Skin epidermis (tissue), 12 donors: ENCODE results near the gene WHAMM.

ENCODE experiments used
- H3K27ac ChIP-seq, 21 experiments: fragments of 200-600 bp; sonication (generic) in 11 of 21; one replicate each; pipeline ENCODE4 v1.5.0; 2020; ENCODE audit warnings: mild to moderate bottlenecking in 3 of 21, inconsistent platforms in 2 of 21, moderate library complexity in 2 of 21
- H3K4me3 ChIP-seq, 7 experiments: fragments of 200-600 bp; sonication (generic) in 2 of 7; one replicate each; pipeline ENCODE4 v1.5.0; 2020; ENCODE audit warnings: inconsistent platforms in 2 of 7, mild to moderate bottlenecking in 2 of 7, moderate library complexity in 1 of 7

The WHAMM gene

DNA sequence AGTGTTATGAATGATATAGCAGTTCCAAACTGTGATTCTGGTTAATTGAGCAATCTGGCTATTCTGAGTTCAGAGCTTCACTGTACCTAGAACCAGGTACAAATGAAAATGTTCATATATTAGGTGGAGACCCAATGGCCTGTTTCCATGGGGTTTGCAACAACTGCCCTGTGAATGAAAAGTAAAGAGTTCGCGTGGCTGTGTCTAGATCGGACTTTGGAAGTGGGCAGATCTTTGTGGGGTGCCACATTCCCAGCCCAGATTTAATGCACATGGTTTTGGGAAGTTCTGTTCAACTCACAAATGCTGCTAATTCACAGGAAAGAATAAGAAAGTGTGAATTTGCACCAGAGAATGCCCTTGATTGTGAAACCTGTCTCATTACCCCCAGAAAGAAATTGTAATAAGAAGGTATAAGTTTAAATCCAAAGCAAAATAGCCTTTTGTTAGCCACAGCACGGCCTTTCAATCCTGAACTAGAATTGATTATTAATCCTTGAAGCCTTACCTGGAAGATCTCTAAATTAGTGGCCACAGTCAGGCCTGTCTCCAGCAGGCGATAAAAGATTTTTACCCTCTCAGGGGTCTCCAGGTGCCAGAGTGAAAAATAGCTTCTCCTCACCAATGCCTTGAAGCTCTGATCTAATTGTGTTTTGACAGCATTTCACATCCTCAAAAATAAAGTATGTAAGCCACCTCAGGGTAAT is 22.6 kb downstream of the WHAMM start:
- H3K4me3 ChIP-seq: no peak overlapping the region

GRCh38 chr15:82832601-82833361 is 23.4 kb downstream of the WHAMM start:
- H3K4me3 ChIP-seq: no peak overlapping the region
- H3K27ac ChIP-seq: peak overlapping the region in 11 of 21 experiments; percentile 5 to 44 (median 21)

More for the DNA sequence above, 22.6 kb downstream of the WHAMM start:
- peak overlapping the region in 5 of 21 experiments; percentile 9 to 44 (median 20) for H3K27ac ChIP-seq

DNA sequence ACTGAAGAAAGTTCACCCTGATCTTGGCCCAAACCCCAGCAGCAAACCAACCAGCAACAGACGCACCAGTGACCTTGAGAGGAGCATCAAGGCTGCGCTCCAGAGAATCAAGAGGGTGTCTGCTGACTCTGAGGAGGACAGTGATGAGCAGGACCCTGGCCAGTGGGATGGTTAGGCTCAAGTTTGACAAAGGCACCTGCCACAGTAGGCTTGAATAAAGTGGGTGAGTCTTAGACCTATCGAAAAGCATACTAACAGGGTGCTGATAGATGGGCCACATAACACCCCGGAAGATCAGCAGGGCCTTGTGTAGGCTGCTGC is 23.9 kb downstream of the WHAMM start:
- Histone ChIP-seq H3K27ac (peak overlapping the region in 5 of 21 experiments; percentile 9 to 44 (median 37)), H3K4me3 (no peak overlapping the region)

DNA sequence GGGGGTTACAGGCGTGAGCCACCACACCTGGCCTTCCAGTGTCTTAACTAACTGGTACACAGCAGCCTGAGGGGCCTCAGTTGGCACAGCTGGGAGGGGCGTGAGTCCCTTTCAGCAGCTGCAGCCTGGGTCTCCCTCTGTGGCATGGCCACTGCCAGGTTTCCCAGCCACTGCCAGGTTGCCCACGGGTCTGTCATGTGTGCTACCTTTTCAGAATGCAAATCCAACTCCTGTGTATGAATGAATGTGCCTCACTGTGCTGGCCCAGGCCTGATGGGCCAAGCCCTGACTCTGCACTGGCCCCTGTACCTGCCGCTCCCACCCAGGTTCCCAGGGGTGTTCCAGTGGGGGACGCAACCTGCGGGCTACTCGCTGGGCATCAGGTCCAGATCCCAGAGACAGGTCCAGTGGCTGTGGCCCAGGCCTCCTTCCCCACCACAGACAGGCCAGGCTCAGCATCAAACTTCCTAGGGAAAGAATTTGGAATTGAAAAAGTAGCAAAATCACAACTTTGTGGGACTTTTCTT is 26.0 kb downstream of the WHAMM start:
- no peak overlapping the region for H3K4me3 ChIP-seq
- no peak overlapping the region for H3K27ac ChIP-seq

- no peak overlapping the region for H3K27ac ChIP-seq
- H3K4me3 ChIP-seq: no peak overlapping the region
These were observed 28.8 kb downstream of the WHAMM start for GRCh38 chr15:82838096-82838735.

GRCh38 chr15:82839136-82839535 is 29.7 kb downstream of the WHAMM start:
- Histone ChIP-seq H3K27ac (no peak overlapping the region), H3K4me3 (no peak overlapping the region)

GRCh38 chr15:82840166-82840565 is 30.7 kb downstream of the WHAMM start:
- H3K4me3 ChIP-seq: no peak overlapping the region

GRCh38 chr15:82843566-82843965 is 34.1 kb downstream of the WHAMM start:
- H3K27ac ChIP-seq: no peak overlapping the region
- H3K4me3 ChIP-seq: no peak overlapping the region

More at GRCh38 chr15:82840166-82840565, 30.7 kb downstream of the WHAMM start:
- no peak overlapping the region for H3K27ac ChIP-seq

- H3K4me3 ChIP-seq: no peak overlapping the region
- H3K27ac ChIP-seq: no peak overlapping the region
These were observed 36.3 kb downstream of the WHAMM start for GRCh38 chr15:82845686-82846085.

GRCh38 chr15:82846621-82847020 is 37.2 kb downstream of the WHAMM start:
- Histone ChIP-seq H3K27ac (peak overlapping the region in 1 of 21 experiments; percentile 23), H3K4me3 (no peak overlapping the region)

GRCh38 chr15:82847703-82848102 is 38.3 kb downstream of the WHAMM start:
- Histone ChIP-seq H3K4me3 (no peak overlapping the region), H3K27ac (no peak overlapping the region)

DNA sequence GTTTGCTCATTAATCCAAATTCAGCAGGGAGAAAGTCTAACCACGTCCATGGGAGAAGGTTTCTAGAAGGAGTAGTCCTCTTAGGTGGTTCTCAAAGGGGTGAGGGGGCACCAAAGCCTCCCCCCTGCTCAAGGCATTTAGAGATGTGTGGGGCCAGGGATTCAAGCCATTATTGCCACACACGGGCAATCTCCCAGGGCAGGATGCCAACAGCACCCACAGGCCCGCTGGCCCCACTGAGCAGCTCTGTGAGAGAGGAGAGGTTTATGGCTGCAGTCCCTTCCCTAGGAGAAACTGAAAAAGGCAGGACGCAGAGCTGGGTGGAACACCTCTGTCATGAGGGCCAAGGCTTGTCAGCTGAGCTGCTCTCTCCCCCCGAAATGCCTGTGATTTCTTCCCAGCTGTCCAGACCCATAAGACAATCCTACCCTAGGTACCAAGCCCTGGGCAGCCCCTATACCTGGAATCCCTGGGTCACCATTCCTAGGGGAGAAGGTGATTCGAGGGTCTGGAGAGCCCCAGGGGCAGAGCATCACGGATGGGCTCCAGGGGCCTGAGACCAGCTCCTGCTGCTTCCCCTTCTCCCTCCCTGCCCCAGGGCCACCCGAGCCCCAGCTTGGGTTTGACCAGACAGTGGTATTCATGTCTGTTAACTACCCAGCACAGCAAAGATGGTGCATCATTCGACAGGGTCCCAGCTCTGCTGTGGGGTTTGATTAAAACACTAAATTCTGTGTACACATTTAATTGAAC is 39.0 kb downstream of the WHAMM start:
- H3K27ac ChIP-seq: no peak overlapping the region

DNA sequence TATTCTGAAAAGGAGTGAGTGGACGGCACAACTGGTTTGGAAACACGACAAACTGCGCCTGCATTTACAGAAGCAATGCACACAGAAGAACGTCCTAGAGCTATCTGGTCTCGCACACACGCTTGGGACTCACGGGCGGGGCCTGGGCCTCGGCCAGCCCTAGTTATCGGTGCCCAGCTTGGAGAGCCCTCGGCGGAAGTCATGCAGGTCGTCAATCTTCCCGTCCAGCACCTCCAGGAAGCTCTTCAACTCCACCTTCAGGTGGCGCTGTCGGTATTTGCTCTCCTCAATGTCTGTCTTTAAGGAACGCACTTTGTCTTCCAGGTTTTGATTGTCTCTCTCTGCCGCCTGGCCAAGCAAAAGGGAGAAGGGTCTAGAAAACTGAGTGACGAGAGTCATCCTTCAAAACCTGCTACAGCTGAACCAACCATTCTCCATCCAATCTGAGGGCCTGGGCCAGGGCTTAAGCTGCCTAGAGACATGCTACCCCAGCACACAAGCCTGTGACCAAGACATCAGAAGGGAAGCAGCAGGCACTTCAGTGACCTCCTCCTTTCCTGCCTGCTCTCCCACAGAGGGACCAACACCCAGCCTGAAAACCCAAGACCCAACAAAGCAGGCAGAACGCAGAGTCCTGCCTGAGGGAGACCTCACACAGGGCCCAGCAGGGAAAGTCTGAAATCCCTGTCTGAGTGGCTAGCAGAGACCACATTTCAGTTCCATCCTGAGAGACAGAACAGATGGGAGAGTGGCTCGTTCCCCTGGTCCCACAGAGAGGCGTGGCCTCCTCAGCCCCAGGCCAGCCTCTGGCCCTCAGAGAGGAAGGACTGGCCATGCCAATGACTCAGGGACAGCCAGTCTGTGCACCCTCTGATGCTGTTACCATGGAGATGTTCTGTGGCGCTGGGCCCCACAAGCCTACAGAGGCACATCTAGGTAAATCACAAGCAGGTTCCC is 40.4 kb downstream of the WHAMM start:
- Histone ChIP-seq H3K4me3 (no peak overlapping the region), H3K27ac (peak overlapping the region in 6 of 21 experiments; percentile 3 to 67 (median 30))

More for the DNA sequence above, 39.0 kb downstream of the WHAMM start:
- H3K4me3 ChIP-seq: no peak overlapping the region

DNA sequence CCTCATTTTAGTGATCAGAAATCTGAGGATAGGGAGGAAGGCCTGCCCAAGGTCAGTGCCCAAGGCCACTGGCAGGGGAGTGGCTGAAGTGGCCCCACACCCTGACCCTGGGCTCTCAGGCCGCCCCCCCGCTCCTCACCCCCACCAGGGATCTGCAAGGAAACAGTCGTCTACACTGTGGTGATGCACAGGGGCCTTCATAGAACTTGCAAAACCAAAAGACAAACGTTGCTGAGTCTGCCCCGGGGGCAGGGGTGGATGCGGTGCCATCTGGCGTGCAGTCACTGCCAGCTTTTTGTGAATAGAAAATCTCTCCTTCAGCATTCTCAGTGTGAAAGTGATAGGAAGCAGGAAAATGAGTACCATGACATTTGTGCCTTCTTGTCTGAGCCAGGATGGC is 41.3 kb downstream of the WHAMM start:
- Histone ChIP-seq H3K27ac (no peak overlapping the region), H3K4me3 (no peak overlapping the region)

GRCh38 chr15:82851306-82851850 is 42.0 kb downstream of the WHAMM start:
- H3K27ac ChIP-seq: no peak overlapping the region
- no peak overlapping the region for H3K4me3 ChIP-seq

- H3K27ac ChIP-seq: no peak overlapping the region
- H3K4me3 ChIP-seq: no peak overlapping the region
These were observed 42.6 kb downstream of the WHAMM start for GRCh38 chr15:82851981-82852511.

DNA sequence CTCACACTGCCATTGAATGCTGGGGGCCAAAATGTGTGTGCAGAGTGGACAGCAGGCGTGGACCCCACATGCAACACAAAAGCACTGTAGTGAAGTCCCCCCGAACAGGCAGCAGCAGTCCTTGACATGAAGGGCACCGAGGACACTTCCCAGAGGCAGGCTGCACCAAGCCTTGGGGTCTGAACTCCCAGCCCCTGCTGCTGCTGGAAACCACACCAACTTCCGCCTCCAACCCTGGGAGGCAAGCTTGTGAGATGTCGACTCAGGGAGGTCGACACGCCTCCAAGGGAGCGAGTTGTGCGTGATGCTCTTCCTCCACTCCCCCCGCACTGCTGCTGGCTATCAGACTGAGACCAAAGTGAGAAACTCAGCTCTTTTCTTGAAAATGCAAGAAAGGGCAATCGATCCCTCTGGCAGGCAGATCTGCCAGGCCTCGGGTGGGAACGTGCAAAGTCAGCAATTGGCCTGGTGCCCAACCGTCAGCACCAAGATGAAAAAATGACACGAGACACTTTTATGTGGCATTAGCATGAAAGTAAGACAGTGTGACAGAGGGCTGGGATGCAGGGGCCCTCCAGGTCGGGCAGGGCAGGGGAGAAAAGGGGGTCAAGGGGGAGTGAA is 43.6 kb downstream of the WHAMM start:
- H3K27ac ChIP-seq: no peak overlapping the region
- no peak overlapping the region for H3K4me3 ChIP-seq

- Histone ChIP-seq H3K27ac (no peak overlapping the region), H3K4me3 (no peak overlapping the region)
These were observed 45.1 kb downstream of the WHAMM start for GRCh38 chr15:82854554-82854953.
